GM12872 (cell line): Measurements from ENCODE around the gene TAF4.

Experiments used
- TF ChIP-seq, protein P1 (sequence below): IDR thresholded peaks from 3 replicates; pipeline ENCODE4 v1.5.1; 2011; ENCODE audit warnings: low read depth, mild to moderate bottlenecking, low read length, moderate library complexity; ENCODE audit not compliant: insufficient read depth

TAF4 gene

DNA sequence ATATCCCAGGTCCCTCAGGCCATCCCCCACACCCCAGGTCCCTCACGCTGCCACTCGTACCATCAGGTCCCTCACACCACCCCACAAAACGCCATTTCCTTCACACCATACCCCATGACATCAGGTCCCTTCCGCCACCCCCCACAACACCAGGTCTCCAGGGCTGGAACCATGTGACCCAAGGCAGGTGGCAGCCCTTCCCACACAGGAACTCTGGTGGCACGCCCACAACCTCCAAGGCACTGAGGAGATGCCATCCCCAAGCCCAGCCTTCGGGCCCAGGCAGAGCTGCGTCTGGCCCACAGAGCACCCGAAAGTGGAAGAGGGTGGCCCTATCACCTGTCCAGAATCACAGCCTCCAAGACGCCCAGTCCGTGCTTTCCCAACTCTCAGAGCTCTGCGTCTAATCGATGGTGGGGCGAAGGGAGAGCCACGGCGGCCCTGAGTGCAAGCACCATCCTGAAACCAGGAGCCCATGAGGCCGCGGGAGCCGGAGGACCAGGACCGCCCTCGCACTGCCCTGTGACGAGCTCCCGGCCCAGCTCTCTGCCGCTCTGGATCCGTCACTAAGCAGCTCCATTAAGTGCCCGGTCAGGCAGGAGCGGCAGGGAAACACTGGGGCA lies 12.7 kb downstream of the TAF4 start:
- TF ChIP-seq, protein P1, sequence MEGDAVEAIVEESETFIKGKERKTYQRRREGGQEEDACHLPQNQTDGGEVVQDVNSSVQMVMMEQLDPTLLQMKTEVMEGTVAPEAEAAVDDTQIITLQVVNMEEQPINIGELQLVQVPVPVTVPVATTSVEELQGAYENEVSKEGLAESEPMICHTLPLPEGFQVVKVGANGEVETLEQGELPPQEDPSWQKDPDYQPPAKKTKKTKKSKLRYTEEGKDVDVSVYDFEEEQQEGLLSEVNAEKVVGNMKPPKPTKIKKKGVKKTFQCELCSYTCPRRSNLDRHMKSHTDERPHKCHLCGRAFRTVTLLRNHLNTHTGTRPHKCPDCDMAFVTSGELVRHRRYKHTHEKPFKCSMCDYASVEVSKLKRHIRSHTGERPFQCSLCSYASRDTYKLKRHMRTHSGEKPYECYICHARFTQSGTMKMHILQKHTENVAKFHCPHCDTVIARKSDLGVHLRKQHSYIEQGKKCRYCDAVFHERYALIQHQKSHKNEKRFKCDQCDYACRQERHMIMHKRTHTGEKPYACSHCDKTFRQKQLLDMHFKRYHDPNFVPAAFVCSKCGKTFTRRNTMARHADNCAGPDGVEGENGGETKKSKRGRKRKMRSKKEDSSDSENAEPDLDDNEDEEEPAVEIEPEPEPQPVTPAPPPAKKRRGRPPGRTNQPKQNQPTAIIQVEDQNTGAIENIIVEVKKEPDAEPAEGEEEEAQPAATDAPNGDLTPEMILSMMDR = no peak

DNA sequence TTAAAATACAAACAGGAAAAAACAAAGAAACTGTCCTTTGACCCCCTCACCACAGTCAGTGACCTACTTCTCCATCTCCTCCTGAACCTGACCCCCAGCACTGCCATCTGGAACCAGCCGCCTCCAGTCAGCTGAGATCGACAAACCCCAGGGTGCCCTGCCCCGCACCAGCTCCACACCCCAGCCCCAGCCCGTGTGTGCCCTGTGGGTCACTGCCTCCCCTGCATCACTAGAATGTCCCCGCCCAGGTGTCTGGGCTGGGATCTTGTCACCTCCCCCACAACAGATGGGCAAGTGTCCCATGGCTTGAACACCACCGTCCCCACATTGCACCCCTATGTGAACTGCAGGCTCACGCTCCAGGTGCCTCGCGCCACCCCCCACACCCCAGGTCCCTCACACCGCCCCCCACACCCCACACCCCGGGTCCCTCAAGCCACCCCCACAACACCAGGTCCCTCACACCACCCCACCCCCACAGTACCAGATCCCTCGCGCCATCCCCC lies 13.3 kb downstream of the TAF4 start:
- TF ChIP-seq, protein P1 = no peak

DNA sequence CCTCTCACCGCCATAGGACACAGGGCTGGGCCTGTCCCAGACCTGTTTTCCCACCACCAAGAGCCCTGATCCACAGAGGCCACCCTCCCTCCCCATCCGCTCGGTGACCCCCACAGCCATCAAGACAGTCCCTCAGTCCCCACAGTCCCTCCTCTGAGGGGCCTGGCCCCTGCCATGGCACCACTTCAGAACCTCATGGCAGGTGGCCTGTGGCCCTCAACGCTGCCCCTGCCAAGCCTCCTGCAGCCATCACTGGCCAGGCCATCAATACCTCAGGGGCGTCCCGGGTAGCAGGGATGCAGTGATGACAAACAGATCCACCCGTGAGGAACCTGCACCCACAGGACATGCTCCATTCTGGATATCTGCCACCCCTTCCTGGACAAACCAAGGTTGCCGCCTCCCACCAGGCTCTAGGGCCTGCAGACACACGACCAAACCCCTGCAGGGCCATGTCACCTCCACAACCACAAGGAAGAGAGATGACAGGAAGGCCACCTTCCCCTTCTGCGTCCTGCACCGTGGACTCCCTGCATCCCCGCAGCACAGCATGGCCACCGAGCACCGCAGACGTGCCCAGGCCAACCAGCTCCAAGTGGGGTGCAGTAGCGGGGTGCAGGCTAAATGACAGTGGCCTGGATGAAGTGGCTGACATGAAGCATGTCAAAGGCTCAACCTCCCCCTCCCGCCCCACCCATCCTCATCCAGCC lies 14.0 kb downstream of the TAF4 start:
- TF ChIP-seq, protein P1 = no peak

GRCh38 chr20:62051144-62051543 lies 14.5 kb downstream of the TAF4 start:
- TF ChIP-seq, protein P1 = no peak

- TF ChIP-seq, protein P1 = no peak
These were observed 15.2 kb downstream of the TAF4 start for GRCh38 chr20:62050166-62051120.

DNA sequence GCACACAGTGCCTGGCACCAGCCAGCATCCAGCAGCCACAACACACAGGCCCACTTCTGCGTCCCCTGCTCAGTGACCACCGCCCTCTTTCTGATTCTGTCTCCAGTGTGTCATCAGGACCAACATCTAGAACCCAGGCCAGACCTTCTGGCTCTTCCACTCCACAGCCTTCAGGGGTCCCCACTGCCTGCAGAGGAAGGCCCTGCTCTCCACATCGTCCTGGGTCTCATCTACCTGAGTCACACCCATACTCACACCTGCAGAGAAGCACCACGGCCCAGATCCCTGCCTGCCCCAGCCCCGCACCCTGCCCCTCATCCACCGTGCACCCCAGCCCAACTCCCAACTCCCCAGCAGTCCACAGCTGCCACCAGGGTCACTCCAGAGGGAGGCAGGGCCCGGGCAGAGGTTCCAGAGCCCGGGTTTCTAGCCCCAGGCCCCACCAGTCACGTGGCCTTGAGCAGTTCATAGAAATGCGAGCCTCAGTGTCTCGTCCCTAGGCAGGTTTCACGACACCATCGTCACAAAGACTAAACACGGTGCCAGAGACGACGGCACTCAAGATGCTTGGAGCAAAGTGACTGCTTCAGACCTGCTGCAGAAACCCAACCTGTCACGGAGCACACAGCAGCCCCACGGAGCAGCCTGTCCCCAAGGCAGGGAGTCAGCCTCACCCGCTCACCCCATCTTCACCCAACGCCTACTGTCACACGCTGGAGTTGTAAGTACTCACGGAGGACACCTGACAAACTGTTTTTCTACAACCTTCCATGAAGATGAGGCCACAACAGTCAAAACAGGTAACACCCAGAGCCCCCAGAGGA lies 16.1 kb downstream of the TAF4 start:
- TF ChIP-seq, protein P1 = no peak
